ENCODE data around the gene CENPO. TPM values are rescaled to one million over a fixed set of nuclear protein-coding genes. Genes with fewer than 3 reads are reported as not detected.

The CENPO gene, protein sequence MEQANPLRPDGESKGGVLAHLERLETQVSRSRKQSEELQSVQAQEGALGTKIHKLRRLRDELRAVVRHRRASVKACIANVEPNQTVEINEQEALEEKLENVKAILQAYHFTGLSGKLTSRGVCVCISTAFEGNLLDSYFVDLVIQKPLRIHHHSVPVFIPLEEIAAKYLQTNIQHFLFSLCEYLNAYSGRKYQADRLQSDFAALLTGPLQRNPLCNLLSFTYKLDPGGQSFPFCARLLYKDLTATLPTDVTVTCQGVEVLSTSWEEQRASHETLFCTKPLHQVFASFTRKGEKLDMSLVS
- 3.1 TPM for total RNA-seq (ENCODE audit: insufficient read depth, low replicate concordance)

DNA sequence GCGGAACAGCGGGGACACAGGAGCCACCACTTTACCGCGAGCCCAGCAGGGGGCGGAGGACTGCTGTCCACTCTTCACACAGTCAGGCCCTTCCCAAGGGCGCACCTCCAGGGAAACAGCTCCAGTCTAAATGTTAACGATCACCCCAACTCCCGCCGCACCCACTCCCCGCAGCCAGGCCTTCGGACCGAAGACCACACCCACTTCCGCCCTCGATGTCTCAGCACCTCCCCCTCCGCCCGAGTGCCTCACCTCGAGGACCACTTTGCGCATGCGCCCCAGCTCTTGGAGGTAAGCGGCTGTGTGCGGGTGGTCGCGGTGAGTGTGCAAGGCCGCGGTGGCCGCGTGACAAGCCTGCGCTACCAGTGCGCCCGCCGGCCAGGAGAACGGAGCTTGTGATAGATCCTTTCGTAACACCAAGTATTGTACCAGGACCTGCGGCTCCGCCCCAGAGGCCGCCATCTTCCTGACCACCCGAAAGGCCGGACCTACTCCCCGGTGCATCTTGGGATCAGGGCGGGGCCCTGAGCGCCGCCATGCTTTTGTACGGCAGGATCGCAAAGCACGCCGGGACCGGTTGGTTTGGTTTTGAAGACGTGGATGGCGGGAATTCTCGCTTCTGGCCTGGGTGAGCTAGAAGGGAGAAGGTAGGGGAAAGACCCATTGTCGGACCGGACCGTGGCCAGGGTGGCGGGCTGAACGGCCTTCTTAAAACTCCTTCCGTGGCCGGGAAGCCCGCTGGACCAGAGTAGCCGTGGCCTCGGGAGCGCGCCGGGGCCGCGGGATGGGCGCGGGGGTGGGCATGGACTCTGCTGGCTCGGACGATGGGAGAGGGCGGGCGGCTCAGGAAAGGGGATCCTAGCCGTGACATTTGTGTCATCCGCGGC is at the start of gene CENPO, which contains the start of gene PTRHD1:
CENPO (plus strand) TSS at position 552 of the 887 bp plus-strand sequence. CDS start 495 bp downstream, outside the sequence.
PTRHD1 (minus strand) TSS at position 518 of the 887 bp plus-strand sequence; CDS start at position 504, 14 bp downstream.
- peak; percentile 99 for DNase-seq (ENCODE audit: low spot score)

DNA sequence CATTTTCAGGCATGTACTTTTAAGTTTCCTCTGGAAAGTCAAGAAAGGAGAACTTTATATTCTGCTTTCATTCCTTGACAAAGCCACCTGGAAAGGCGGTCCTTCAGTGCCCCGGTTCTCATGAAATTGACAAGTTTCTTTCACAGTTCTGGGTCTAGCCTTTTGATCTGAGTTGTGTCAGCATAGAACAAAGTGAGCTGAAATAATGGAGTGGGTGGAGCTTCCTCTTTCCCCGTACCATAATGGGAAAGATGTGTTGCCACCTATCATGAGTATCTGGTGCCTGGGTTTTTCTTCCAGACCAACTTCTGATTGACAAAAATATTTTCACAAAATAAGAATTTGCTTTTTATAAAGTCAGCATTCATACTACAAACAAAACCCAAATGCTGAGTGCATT is 49.3 kb upstream of the CENPO start:
- DNase-seq (ENCODE audit: low spot score) = no peak

DNA sequence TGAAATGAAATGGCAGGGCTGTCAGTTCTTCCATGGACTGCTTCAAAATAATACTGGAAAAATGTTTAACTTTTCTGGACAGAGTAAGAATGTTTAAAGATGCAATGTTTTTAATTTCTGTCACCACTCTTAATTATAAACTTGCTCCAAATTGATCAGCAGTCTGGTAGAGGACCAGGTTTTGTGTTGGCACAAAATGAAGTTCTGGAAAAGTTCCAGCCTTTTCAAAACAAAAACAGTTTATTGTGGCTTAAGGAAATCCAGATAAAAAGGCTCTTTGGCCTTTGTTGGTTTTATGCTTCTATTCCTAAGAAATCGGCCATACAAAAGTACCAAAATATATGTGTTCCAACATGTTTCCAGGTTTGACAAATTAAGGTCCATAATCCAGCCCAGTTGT is 48.9 kb upstream of the CENPO start:
- DNase-seq (ENCODE audit: low spot score) = no peak

DNA sequence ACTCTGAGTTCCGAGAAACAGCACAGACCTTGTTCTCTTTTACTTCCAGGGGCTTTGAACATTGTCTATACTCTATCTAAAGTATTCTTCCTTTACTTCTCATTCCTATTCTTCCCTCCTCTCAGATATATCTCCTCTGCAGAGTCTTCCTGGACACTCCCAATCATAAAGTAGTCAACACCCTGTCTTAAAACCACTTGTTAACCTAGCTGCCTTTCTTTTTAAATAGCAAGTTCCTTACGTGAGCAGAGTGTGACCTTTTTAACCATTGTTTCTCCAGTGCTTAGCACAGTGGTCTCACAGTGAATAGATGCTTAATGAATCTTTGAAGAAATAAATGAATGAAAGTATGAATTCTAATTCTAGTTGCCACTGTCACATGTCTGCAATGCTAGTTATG is 47.4 kb upstream of the CENPO start:
- DNase-seq (ENCODE audit: low spot score) = no peak

DNA sequence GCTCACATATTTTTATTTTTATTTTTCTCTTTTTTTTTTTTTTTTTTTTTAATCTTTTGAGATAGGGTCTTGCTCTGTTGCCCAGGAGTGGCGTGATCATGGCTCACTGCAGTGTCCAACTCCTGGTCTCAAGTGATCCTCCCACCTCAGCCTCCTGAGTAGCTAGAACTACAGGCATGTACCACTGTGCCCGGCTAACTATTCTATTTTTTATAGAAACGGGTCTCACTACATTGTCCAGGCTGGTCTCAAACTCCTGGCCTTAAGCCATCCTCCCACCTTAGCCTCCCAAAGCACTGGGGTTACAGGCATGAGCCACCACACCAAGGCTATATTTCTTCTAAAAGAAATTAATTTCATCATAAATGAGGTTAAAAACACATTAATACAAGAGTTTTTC is 45.9 kb upstream of the CENPO start:
- no peak for DNase-seq (ENCODE audit: low spot score)

DNA sequence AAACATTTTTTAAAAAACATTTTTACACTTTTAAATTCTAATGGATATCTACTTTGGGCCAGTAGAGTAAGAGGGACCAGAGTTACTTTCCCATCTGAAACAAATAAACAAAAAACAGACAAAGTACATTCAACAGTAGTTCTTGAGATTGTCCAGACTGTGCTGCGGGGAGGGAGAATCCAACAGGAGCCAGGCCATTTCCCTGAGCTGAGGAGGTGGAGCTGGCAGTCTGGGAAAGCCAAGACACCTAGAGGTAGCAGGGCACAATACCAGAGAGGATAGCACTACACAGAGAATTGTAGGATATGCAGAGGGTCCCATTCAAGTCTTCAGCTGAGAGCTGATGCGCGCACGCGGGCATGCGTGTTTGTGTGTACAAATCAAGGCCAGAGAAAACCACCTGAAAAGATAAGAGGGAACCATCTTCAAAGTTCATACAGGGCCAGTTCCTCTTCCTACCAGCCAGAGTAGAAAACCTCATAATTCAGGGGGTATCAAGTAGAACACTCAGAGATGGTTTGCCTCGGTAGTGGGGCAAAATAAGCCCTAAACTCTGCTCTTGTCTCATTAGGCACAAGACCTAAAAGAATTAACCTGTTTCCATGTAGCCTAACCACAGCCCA is 44.0 kb upstream of the CENPO start:
- no peak for DNase-seq (ENCODE audit: low spot score)

DNA sequence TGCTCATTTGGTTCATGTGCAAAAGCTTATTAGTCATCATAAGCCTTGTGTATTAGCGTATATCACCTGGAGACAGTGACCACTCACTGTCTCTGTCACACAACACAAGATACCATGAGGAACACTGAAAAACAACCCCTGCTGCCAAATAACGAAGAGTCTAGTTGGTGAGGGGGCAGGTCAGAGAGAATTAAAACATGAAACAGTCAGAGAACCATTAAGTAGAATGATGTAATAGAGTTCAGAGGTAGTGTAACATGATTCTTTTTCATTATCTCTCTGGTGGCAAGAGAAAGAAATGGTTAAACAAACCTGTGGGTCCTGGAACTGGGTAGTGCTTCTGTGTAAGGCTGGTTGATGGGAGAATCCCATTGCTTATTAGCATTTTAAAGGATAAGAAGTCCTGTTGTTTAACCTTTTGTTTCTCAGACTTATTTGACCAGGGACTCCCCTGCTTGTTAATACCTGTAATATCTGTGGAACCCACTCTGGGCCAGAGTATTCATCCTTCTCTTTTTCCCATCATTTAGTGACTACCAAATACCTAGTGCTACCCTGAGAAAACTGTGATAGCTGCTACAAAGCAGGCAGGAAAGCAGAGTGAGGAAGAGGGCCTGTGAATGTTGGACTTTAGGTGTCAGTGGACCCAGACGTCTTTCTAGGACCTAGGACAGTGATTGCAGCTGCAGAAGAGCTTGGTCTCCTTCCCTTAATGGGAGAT is 38.1 kb upstream of the CENPO start:
- no peak for DNase-seq (ENCODE audit: low spot score)

DNA sequence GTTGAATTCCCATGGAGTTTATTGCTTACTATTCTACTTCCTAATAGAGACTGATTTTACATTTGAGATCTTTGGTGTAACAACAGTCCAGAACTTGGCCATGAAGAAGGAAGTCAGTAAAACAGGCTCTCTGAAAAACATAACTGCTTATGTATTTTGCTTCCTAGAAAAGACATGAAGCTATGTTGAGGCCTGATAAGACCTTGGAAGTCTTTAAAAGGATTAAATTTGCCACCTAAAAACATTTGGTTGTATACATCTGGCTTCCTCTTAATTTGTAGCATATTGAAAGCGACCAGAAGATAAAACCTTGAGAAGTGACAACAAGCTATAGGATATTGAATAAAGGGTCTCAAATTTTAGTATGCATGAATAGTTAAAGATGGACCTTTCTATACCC is 36.4 kb upstream of the CENPO start:
- DNase-seq (ENCODE audit: low spot score) = no peak

DNA sequence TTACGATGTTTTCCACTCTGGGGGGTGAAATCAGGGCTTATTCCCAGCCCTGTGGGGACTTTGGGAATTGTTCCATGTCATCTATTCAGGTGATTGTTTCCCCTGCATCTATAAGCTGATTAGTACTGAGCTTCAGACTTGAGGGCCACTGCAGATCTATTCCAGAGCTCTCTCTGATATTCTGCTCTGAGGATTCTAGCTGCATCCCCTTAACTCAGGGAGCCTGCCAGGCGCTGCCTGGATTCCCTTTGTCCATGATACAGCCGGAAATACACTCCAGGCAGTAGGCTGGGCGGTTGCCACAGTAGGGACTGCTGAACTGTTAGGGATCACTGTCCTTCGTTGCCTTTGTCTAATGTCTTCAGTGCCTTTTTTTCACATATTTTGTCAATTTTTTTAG is 31.4 kb upstream of the CENPO start:
- no peak for DNase-seq (ENCODE audit: low spot score)

DNA sequence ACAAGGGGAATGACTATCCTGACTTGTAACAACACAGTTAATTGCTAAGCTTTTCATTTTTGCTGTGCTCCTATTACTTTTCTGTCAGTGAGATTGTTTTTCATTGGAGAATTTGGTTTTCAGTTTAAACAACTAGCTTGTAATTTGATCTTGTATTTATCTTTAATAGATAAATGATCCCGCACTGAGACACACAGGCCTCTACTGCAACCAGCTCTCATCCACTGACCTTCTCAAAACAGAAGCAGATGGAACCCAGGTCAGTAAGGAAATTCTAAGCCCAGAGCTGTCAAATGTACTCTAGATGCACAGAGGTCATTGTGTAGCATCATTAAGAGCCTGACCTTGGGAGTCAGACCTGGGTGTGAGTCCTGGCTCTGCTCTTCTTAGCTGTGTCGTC is 30.7 kb upstream of the CENPO start:
- no peak for DNase-seq (ENCODE audit: low spot score)

DNA sequence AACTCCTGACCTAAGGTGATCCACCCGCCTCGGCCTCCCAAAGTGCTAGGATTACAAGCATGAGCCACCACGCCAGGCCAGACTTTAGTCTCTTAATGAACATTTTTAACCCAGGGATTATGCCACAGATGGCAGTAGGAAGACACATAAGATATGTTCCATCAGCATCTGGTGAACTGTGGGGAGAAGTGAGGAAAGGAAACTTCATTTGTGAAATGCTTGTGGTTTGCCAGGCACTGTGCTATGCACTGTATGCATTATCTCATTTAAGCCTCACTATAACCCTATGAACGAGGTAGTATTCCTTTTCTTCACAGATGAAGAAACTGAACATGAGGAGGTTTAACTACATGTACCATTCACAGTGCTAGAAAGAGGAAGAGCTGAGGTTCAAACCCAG is 29.4 kb upstream of the CENPO start:
- DNase-seq (ENCODE audit: low spot score) = no peak

DNA sequence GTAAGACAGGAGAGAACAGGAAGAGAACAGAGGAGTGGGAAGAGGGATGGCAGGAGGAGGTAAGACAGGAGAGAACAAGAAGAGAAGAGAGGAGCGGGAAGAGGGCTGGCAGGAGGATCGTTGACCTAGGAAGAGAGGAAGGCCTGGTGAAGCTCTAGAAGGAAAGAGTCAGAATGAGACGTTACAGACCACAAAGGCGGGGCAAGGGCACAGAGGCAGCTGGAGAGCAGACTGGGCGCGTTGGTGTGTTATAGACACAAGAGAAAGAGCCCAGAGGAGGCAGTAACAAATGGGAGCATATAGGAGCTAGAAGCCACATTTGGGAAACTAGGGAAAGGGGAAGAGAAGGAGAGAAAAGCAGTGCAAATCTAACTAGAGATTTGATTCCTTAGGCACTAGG is 26.6 kb upstream of the CENPO start:
- DNase-seq (ENCODE audit: low spot score) = no peak

DNA sequence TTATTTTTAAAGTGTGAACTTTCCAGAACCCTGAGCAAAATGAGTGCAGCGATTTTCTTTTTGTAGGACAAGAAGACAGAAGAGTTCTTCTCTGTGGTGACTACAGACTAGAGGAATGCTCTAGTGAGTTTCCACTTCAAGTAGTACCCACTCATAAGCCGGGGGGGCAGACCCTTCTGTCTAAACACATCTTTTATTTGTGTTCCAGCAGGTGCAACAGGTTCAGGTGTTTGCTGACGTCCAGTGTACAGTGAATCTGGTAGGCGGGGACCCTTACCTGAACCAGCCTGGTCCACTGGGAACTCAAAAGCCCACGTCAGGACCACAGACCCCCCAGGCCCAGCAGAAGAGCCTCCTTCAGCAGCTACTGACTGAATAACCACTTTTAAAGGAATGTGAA is 25.2 kb upstream of the CENPO start:
- DNase-seq (ENCODE audit: low spot score) = no peak

DNA sequence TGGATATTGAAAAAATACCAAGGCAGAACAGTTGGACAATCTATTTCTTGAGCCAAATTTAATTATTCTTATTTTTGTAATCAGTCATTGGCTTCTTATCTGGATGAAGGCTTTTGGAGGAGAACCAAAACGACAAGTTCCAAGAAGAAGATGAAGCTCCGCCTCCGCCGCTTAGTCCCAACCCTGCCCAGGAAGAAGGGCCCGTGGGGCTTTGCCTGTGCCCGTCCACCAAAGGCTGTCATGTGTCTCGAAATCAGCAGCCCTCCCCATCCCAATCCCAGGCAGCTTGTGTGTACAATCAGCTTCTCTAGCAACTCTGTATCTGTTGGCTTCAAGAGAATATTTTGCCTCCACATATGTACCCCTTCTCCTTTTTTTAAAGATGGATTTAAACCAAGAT is 24.6 kb upstream of the CENPO start:
- DNase-seq (ENCODE audit: low spot score) = no peak

DNA sequence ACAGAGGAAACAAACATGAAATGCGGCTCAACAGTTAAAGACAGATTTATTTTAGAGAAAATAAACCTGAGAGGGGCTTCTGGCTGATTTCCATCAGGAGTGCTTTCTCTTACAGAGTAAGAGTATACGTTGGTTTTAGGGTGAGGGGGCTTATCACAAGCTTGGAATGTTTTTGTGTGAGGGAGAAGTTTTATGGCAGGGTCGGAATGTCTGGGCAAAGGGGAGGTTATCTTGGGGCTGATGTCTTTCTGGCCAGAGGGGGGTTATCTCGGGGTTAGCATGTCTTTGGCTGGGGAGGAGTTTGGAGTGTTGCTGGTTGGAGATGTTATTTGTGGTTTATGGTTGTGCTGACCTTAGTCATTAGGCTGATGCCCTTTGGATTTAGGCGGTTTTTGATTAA is 22.2 kb upstream of the CENPO start:
- no peak for DNase-seq (ENCODE audit: low spot score)

DNA sequence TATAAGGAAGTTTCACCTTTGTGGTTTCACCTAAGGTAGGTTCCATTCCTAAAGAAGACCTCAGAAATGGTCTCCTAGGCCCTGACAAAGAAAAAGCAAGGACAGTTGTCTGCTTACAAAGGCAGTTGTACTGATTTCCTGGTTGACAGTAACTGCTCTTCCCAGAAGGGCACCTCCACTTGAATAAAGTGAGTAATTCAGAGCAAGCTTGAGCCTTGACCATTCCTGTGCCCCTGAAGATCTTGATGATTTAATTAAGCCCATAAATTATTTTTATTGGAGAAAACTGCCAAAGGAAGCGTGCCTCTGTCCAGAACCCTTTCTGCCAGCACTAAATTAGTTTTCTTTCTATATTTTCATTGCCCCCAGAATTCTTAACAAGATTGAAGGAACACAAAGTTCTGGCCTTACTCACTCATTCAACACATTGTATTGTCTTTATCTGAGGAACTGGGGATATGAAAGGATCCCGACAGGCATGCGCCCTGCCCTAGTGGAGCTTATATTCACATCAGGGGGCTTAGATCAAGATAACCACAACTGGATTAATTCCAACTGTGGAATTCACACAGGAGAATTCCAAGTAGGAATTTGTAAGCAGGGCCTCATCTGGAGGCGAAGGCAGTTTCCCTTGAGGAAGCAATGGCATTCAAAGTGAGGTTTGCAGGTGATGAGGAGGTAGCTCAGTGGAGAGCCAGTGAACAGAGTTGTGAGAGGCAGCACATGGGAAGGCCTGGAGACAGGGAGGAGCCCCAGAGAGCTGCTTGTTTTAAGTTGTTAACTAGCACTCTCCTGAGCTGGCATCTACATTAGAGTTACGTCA is 21.2 kb upstream of the CENPO start:
- DNase-seq (ENCODE audit: low spot score) = peak; percentile 24

DNA sequence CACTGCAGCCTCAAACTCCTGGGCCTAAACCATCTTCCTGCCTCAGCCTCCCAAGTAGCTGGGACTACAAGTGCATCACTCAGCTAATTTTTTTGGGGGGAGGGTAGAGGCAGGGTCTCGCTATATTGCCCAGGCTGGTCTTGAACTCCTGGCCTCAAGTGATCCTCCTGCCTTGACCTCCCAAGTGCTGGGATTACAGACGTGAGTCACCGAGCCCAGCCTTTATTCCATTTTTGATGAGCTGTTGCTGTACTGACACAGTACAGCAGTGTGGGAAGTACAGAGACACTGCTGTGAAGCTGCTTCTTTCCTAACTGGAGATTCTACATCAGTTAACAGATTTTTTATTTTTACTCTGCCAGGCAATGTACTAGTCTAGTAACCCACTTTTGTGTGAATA is 18.9 kb upstream of the CENPO start:
- no peak for DNase-seq (ENCODE audit: low spot score)

DNA sequence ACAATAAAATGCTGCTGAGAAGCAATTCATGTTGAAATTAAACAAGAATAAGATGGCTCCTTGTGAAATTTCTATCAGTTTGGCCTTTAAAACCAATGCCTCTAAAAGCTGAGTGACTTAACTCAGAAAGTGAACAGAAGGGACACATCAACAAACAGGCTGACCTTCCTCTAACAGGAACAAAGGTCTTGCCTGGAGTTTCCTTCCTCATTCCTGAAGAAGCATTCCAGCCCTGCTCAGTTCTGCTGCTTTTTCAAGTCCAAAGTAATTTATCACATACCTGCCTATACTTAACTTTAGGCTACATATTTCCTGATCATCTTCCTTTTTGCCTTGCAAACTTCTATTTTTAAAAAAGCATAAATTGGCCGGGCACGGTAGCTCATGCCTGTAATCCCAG is 14.1 kb upstream of the CENPO start:
- no peak for DNase-seq (ENCODE audit: low spot score)

DNA sequence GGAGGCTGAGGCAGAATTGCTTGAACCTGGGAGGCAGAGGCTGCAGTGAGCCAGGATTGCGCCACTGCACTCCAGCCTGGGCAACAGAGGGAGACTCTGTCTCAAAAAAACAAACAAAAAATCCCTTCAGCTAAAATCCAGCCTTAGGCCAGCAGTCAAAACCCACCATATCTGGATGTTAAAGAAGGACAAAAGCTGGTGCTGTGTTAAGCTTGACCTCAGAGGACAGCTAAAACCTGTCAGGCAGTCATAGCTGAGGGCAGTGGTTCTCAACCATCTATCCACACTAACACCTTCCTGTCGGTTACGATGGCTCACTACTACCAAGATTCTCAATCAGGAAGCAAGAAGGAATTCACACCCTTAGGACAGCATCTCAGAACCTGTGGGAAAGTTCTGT is 9.6 kb upstream of the CENPO start:
- DNase-seq (ENCODE audit: low spot score) = no peak

DNA sequence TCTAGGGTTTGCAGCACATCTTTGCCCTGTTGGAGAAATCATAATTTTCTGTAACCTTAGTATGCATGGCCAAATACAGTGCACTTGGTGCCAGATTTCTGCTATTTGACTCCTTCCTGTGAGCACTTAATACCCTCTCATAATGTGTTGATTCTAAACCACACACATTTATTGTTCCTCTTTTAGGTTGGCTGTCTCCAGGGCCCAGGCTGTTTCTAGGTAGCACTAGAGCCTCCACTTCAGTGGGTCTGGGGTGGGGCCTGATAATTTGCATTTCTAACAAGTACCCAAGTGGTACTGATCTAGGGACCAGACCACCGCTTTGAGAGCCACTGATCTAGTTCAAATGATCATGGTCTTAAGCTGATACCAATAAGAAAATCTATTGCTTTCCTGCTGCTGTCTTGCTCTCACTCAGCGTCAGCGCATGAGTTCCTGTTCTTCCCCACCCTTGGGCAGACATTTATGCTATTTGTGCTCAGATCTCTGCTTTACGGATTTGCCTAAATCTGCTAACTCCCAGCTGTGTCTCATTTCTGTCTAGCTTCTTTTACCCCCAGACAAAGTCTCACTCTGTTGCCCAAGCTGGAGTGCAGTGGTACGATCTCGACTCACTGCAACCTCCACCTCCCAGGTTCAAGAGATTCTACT is 7.4 kb upstream of the CENPO start:
- no peak for DNase-seq (ENCODE audit: low spot score)
